GM19455 (cell line): ENCODE measurements around the gene KSR2.

Source experiments
- ATAC-seq: cut with Tn5 transposase; IDR thresholded peaks from one replicate; pipeline ENCODE4 v1.9.1; 2021; ENCODE audit not compliant: unreplicated experiment

KSR2 gene

GRCh38 chr12:117702741-117703140, 266.0 kb downstream of the KSR2 start:
- no peak for ATAC-seq

GRCh38 chr12:117699575-117699974, 269.2 kb downstream of the KSR2 start:
- no peak for ATAC-seq

GRCh38 chr12:117699118-117699517, 269.7 kb downstream of the KSR2 start:
- no peak for ATAC-seq

GRCh38 chr12:117695956-117696355, 272.8 kb downstream of the KSR2 start:
- no peak for ATAC-seq

GRCh38 chr12:117692512-117692911, 276.3 kb downstream of the KSR2 start:
- ATAC-seq, result no peak

GRCh38 chr12:117689857-117690256, 278.9 kb downstream of the KSR2 start:
- ATAC-seq, result no peak

GRCh38 chr12:117688446-117688845, 280.3 kb downstream of the KSR2 start:
- no peak for ATAC-seq

- no peak for ATAC-seq
These were observed 281.8 kb downstream of the KSR2 start for GRCh38 chr12:117686911-117687377.

GRCh38 chr12:117686210-117686609, 282.6 kb downstream of the KSR2 start:
- no peak for ATAC-seq

- ATAC-seq, result no peak
These were observed 283.5 kb downstream of the KSR2 start for GRCh38 chr12:117685110-117685926.

- no peak for ATAC-seq
These were observed 284.3 kb downstream of the KSR2 start for GRCh38 chr12:117684471-117684870.

- ATAC-seq, result no peak
These were observed 288.5 kb downstream of the KSR2 start for GRCh38 chr12:117680312-117680711.

GRCh38 chr12:117679776-117680175, 289.0 kb downstream of the KSR2 start:
- no peak for ATAC-seq

- no peak for ATAC-seq
These were observed 294.0 kb downstream of the KSR2 start for GRCh38 chr12:117674763-117675162.

GRCh38 chr12:117674313-117674712, 294.5 kb downstream of the KSR2 start:
- no peak for ATAC-seq

- no peak for ATAC-seq
These were observed 297.1 kb downstream of the KSR2 start for GRCh38 chr12:117671734-117672133.

- no peak for ATAC-seq
These were observed 304.6 kb downstream of the KSR2 start for GRCh38 chr12:117664169-117664568.

- no peak for ATAC-seq
These were observed 306.0 kb downstream of the KSR2 start for GRCh38 chr12:117662620-117663395.

GRCh38 chr12:117662220-117662619, 306.6 kb downstream of the KSR2 start:
- ATAC-seq, result no peak

GRCh38 chr12:117661471-117661870, 307.3 kb downstream of the KSR2 start:
- ATAC-seq, result no peak

GRCh38 chr12:117660896-117661295, 307.9 kb downstream of the KSR2 start:
- no peak for ATAC-seq

GRCh38 chr12:117658226-117658625, 310.6 kb downstream of the KSR2 start:
- no peak for ATAC-seq
